CD4-positive, CD25-positive, alpha-beta regulatory T cell (primary cell): ENCODE data around the gene ABHD4. TPM values are rescaled to one million over a fixed set of nuclear protein-coding genes. Genes with fewer than 3 reads are reported as not detected.
"Not testable (repeated sequence)": the region's sequence is repeated elsewhere in the genome, so short reads cannot be mapped to it uniquely, and the experiment has no call there.

ENCODE experiments used
- ATAC-seq, 2 donors: fragments of 150-1000 bp; cut with Tn5 transposase; one replicate each; pipeline ENCODE4 v1.10.0; 2021; ENCODE audit warnings: low read depth in 2 of 2, moderate number of reproducible peaks in 2 of 2, moderate library complexity in 1 of 2
- DNase-seq, 3 donors: peaks; one replicate each; pipeline versions ENCODE4 v3.0.0 to v3.0.0-alpha.2; 2012 to 2022; ENCODE audit warnings: mixed read lengths in 1 of 3
- H3K27ac ChIP-seq: one replicate; pipeline ENCODE4 v1.7.0; 2013; ENCODE audit warnings: mild to moderate bottlenecking, low read length; ENCODE audit not compliant: insufficient read depth, poor library complexity, severe bottlenecking
- H3K27me3 ChIP-seq: one replicate; pipeline ENCODE4 v1.7.0; 2013; ENCODE audit warnings: low read length; ENCODE audit not compliant: control insufficient read depth, insufficient read depth
- H3K36me3 ChIP-seq: one replicate; pipeline ENCODE4 v1.7.0; 2013; ENCODE audit warnings: mild to moderate bottlenecking, low read length, moderate library complexity; ENCODE audit not compliant: control insufficient read depth, insufficient read depth
- H3K4me1 ChIP-seq: 2 replicates; pipeline ENCODE4 v1.7.0; 2013; ENCODE audit warnings: mild to moderate bottlenecking, low read length; ENCODE audit not compliant: insufficient read depth, control insufficient read depth, poor library complexity, severe bottlenecking
- H3K4me3 ChIP-seq: one replicate; pipeline ENCODE4 v1.7.0; 2013; ENCODE audit warnings: low read depth, mild to moderate bottlenecking, low read length, moderate library complexity
- H3K9me3 ChIP-seq, 2 experiments: 1 replicate in 1 of 2; 2 replicates in 1 of 2; pipeline ENCODE4 v1.7.0; 2013; ENCODE audit warnings: low read length in 2 of 2, mild to moderate bottlenecking in 1 of 2, moderate library complexity in 1 of 2; ENCODE audit not compliant: control insufficient read depth in 2 of 2
- H3K27ac Mint-ChIP-seq, 3 donors: one replicate each; pipeline ENCODE4 v1.8.0; 2020 to 2022; ENCODE audit warnings: mild to moderate bottlenecking in 3 of 3, mixed read lengths in 3 of 3, moderate library complexity in 2 of 3
- H3K27me3 Mint-ChIP-seq: one replicate; pipeline ENCODE4 v1.8.0; 2022; ENCODE audit warnings: mild to moderate bottlenecking, mixed read lengths
- H3K36me3 Mint-ChIP-seq: one replicate; pipeline ENCODE4 v1.8.0; 2020; ENCODE audit warnings: mixed read lengths
- H3K4me1 Mint-ChIP-seq, 4 donors: one replicate each; pipeline ENCODE4 v1.8.0; 2020 to 2022; ENCODE audit warnings: mixed read lengths in 4 of 4, mild to moderate bottlenecking in 1 of 4
- H3K4me3 Mint-ChIP-seq, 4 donors: one replicate each; pipeline ENCODE4 v1.8.0; 2020 to 2022; ENCODE audit warnings: mild to moderate bottlenecking in 4 of 4, mixed read lengths in 4 of 4, moderate library complexity in 3 of 4
- H3K9me3 Mint-ChIP-seq, 7 donors: one replicate each; pipeline ENCODE4 v1.8.0; 2020 to 2022; ENCODE audit warnings: mixed read lengths in 7 of 7, mild to moderate bottlenecking in 3 of 7, moderate library complexity in 2 of 7
- polyA plus RNA-seq, 4 donors: library from polyadenylated mRNA; unstranded; fragments of 300-500 nt; fragmentation: Illumina TruSeq; gene quantifications; one replicate each; pipeline ENCODE4 v1.2.3, GENCODE V29; 2021
- total RNA-seq: library from RNA; stranded (reverse); gene quantifications from one replicate; pipeline ENCODE4 v1.2.3, GENCODE V29; 2022

The ABHD4 gene
- total and polyA plus RNA-seq, 5 donors from 2014 or later = 10.1 to 13.4 (median 10.7) TPM

- H3K27ac Mint-ChIP-seq = no peak overlapping the region
- ATAC-seq (no peak), DNase-seq (no peak)
- H3K27me3 Mint-ChIP-seq = no peaks in the 10 kb centered on the region
- H3K36me3 Mint-ChIP-seq = peaks cover 25% of the 10 kb centered on the region
- H3K9me3 Mint-ChIP-seq = peaks cover 0 to 3% (median 0%) of the 10 kb centered on the region in 7 donors
- no peaks in the 10 kb centered on the region for H3K9me3 ChIP-seq
- H3K27me3 ChIP-seq = no peaks in the 10 kb centered on the region
- no peak overlapping the region for H3K4me3 Mint-ChIP-seq
- H3K36me3 ChIP-seq = peaks cover 17% of the 10 kb centered on the region
- peaks cover 0 to 2% (median 0%) of the 10 kb centered on the region in 4 donors for H3K4me1 Mint-ChIP-seq
- H3K27ac ChIP-seq = no peak overlapping the region
- H3K4me3 ChIP-seq = no peak overlapping the region
- no peaks in the 10 kb centered on the region for H3K4me1 ChIP-seq
These were observed 16.2 kb downstream of the ABHD4 start for GRCh38 chr14:22614240-22614799.

DNA sequence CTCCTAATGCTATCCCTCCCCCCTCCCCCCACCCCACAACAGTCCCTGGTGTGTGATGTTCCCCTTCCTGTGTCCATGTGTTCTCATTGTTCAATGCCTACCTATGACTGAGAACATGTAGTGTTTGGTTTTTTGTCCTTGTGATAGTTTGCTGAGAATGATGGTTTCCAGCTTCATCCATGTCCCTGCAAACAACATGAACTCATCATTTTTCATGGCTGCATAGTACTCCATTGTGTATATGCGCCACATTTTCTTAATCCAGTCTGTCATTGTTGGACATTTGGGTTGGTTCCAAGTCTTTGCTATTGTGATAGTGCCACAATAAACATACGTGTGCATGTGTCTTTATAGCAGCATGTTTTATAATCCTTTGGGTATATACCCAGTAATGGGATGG, 17.7 kb downstream of the ABHD4 start:
- not testable (repeated sequence) for H3K27me3 ChIP-seq, H3K36me3 ChIP-seq, DNase-seq, H3K27me3 Mint-ChIP-seq, H3K4me3 ChIP-seq, H3K4me1 ChIP-seq, ATAC-seq, H3K4me3 Mint-ChIP-seq, H3K9me3 Mint-ChIP-seq, H3K9me3 ChIP-seq, H3K27ac Mint-ChIP-seq, H3K4me1 Mint-ChIP-seq, H3K27ac ChIP-seq
- peaks cover 13% of the 10 kb centered on the region for H3K36me3 Mint-ChIP-seq

- peaks cover 0 to 2% (median 0%) of the 10 kb centered on the region in 7 donors for H3K9me3 Mint-ChIP-seq
- H3K9me3 ChIP-seq = no peaks in the 10 kb centered on the region
- peaks cover 19% of the 10 kb centered on the region for H3K27me3 Mint-ChIP-seq
- no peak overlapping the region for H3K4me3 ChIP-seq
- DNase-seq (no peak), ATAC-seq (no peak)
- H3K27me3 ChIP-seq = peaks cover 3% of the 10 kb centered on the region
- H3K4me1 Mint-ChIP-seq = peaks cover 0 to 8% (median under 1%) of the 10 kb centered on the region in 4 donors
- no peaks in the 10 kb centered on the region for H3K36me3 ChIP-seq
- no peak overlapping the region for H3K27ac Mint-ChIP-seq
- H3K4me3 Mint-ChIP-seq = no peak overlapping the region
- H3K4me1 ChIP-seq = no peaks in the 10 kb centered on the region
- no peaks in the 10 kb centered on the region for H3K36me3 Mint-ChIP-seq
- no peak overlapping the region for H3K27ac ChIP-seq
These were observed 24.2 kb downstream of the ABHD4 start for GRCh38 chr14:22622255-22622654.

DNA sequence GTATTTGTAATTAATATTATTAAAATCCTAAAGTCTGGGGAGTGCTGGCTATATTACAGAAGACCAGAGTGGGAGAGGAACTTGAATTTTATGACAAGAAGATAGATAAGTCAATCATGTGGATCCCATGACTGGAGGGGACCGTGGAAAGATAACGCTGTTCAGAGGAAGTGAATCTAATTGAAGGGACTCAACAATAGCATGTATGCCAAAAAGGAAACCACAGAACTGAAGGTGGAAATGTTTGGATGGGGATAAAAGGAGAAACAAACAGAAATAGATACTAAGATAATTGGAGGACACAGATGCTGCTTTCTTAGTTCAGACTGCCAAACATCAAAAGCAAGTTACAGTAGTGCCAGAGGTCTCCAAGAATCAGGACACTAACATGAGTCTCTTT, 24.9 kb downstream of the ABHD4 start:
- ATAC-seq (no peak), DNase-seq (no peak)
- peaks cover 24% of the 10 kb centered on the region for H3K27me3 Mint-ChIP-seq
- H3K27ac Mint-ChIP-seq = no peak overlapping the region
- Histone ChIP-seq H3K4me3 (no peak overlapping the region), H3K27ac (no peak overlapping the region), H3K36me3 (no peaks in the 10 kb centered on the region), H3K27me3 (peaks cover 3% of the 10 kb centered on the region), H3K4me1 (no peaks in the 10 kb centered on the region), H3K9me3 (no peaks in the 10 kb centered on the region)
- no peaks in the 10 kb centered on the region for H3K36me3 Mint-ChIP-seq
- H3K4me1 Mint-ChIP-seq = peaks cover 0 to 8% (median under 1%) of the 10 kb centered on the region in 4 donors
- peaks cover 0 to 2% (median 0%) of the 10 kb centered on the region in 7 donors for H3K9me3 Mint-ChIP-seq
- no peak overlapping the region for H3K4me3 Mint-ChIP-seq

DNA sequence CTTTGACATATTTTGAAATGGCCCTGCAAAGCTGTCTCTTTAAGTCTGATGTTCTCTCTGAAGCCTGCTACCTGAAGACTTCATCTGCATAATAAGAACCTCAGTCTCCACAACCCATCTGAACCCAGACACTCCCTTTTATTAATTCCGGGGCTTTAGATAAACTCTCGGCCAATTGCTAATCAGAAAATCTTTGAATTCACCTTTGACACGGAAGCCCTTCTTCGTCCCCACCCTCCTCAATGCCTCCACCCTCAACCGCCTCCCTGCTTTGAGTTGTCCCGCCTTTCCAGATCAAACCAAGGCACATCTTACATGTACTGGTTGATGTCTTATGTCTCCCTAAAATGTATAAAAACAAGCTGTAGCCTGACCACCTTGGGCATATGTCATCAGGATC, 28.5 kb downstream of the ABHD4 start:
- Mint-ChIP-seq H3K4me1 (peaks cover 0 to 8% (median under 1%) of the 10 kb centered on the region in 4 donors), H3K27ac (no peak overlapping the region), H3K36me3 (no peaks in the 10 kb centered on the region), H3K27me3 (peaks cover 48% of the 10 kb centered on the region), H3K4me3 (no peak overlapping the region), H3K9me3 (peaks cover 0 to 13% (median 5%) of the 10 kb centered on the region in 7 donors)
- H3K27ac ChIP-seq = no peak overlapping the region
- no peaks in the 10 kb centered on the region for H3K4me1 ChIP-seq
- ATAC-seq = no peak
- no peak for DNase-seq
- no peaks in the 10 kb centered on the region for H3K9me3 ChIP-seq
- peaks cover 13% of the 10 kb centered on the region for H3K27me3 ChIP-seq
- H3K4me3 ChIP-seq = no peak overlapping the region
- H3K36me3 ChIP-seq = no peaks in the 10 kb centered on the region

DNA sequence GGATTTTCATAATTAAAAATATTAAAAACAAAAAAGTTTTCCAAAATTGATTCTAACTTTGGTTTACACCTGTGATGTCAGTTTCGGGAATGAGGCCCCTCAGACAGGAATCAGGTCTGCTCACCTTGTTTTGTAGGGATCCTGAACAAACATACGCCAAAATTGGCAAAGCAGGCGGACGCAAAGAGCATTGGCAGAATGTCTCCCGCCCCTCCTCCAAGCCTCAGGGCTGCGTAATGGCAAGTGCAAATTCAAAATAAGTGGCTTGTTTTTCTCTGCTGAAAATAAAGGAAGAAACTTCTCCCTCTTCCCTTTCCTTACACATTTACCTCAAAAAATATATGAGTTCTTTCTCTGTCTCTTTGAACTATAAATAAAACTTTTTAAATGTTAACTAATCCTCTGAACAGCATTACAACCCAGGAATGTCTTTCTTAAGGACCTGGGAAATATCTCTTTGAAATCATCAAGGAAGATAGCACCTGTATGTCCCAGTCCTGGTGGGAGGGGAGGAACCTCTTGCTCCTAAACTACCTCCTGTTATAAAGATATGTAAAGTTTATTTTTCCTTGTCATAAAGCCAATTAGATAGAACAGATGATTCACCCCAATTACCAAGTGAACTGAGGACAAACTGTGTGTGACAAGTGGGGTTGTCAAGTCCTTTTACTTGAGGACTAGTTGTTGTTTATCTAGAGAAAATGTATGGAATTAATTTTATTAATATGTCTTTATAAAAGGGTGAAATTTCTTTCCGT, 29.6 kb downstream of the ABHD4 start:
- Mint-ChIP-seq H3K4me3 (no peak overlapping the region), H3K36me3 (no peaks in the 10 kb centered on the region), H3K4me1 (peaks cover 0 to 8% (median under 1%) of the 10 kb centered on the region in 4 donors), H3K9me3 (peaks cover 0 to 15% (median 5%) of the 10 kb centered on the region in 7 donors), H3K27me3 (peaks cover 52% of the 10 kb centered on the region), H3K27ac (no peak overlapping the region)
- DNase-seq (no peak), ATAC-seq (no peak)
- no peak overlapping the region for H3K27ac ChIP-seq
- no peak overlapping the region for H3K4me3 ChIP-seq
- no peaks in the 10 kb centered on the region for H3K4me1 ChIP-seq
- H3K27me3 ChIP-seq = peaks cover 13% of the 10 kb centered on the region
- H3K9me3 ChIP-seq = no peaks in the 10 kb centered on the region
- H3K36me3 ChIP-seq = no peaks in the 10 kb centered on the region

- no peaks in the 10 kb centered on the region for H3K36me3 Mint-ChIP-seq
- no peak overlapping the region for H3K27ac Mint-ChIP-seq
- no peaks in the 10 kb centered on the region for H3K4me1 Mint-ChIP-seq
- ATAC-seq (no peak), DNase-seq (no peak)
- no peak overlapping the region for H3K4me3 ChIP-seq
- H3K27me3 ChIP-seq = peaks cover 15% of the 10 kb centered on the region
- no peaks in the 10 kb centered on the region for H3K4me1 ChIP-seq
- H3K9me3 Mint-ChIP-seq = peaks cover 0 to 15% (median 5%) of the 10 kb centered on the region in 7 donors
- no peaks in the 10 kb centered on the region for H3K36me3 ChIP-seq
- peaks cover 52% of the 10 kb centered on the region for H3K27me3 Mint-ChIP-seq
- H3K9me3 ChIP-seq = no peaks in the 10 kb centered on the region
- no peak overlapping the region for H3K4me3 Mint-ChIP-seq
- no peak overlapping the region for H3K27ac ChIP-seq
These were observed 31.3 kb downstream of the ABHD4 start for GRCh38 chr14:22629361-22629760.

- Histone ChIP-seq H3K4me1 (no peaks in the 10 kb centered on the region), H3K4me3 (no peak overlapping the region), H3K27ac (no peak overlapping the region), H3K36me3 (no peaks in the 10 kb centered on the region), H3K9me3 (no peaks in the 10 kb centered on the region), H3K27me3 (peaks cover 15% of the 10 kb centered on the region)
- no peak overlapping the region for H3K4me3 Mint-ChIP-seq
- H3K4me1 Mint-ChIP-seq = no peaks in the 10 kb centered on the region
- H3K27ac Mint-ChIP-seq = no peak overlapping the region
- ATAC-seq (no peak), DNase-seq (no peak)
- peaks cover 52% of the 10 kb centered on the region for H3K27me3 Mint-ChIP-seq
- H3K36me3 Mint-ChIP-seq = no peaks in the 10 kb centered on the region
- peaks cover 0 to 15% (median 5%) of the 10 kb centered on the region in 7 donors for H3K9me3 Mint-ChIP-seq
These were observed 32.0 kb downstream of the ABHD4 start for GRCh38 chr14:22630066-22630465.
